A549 (cell line): ENCODE measurements around the gene ACOXL. TPM values are rescaled to one million over a fixed set of nuclear protein-coding genes. Genes with fewer than 3 reads are reported as not detected.
"Not testable (repeated sequence)": the region's sequence is repeated elsewhere in the genome, so short reads cannot be mapped to it uniquely, and the experiment has no call there.

Experiments used
- ATAC-seq, 2 experiments: fragments of 200-7000 bp in 1 of 2; fragments of >200 bp in 1 of 2; cut with Nextera tagmentation in 1 of 2; cut with Tn5 transposase in 1 of 2; 3 replicates each; pipeline versions ENCODE4 v1.8.0 to v1.9.1; 2018 to 2020; ENCODE audit warnings: mild to moderate bottlenecking in 1 of 2, moderate library complexity in 1 of 2
- CTCF ChIA-PET: fragments of 300-600 bp; sonication (Branson Sonifier 250); formaldehyde crosslinking; extraction: SDS; loops from one replicate; lab custom pipeline; 2021; ENCODE audit warnings: antibody characterized with exemption, inconsistent platforms; lab: Yijun Ruan, JAX
- POLR2A ChIA-PET: fragments of 350-600 bp; formaldehyde crosslinking; extraction: SDS; loops from one replicate; lab custom pipeline; 2021; ENCODE audit warnings: antibody characterized with exemption, inconsistent platforms; lab: Yijun Ruan, JAX
- DNase-seq, 2 experiments: peaks; one replicate each; pipeline versions ENCODE4 v3.0.0 to v3.0.0-alpha.2; 2011 to 2016; ENCODE audit warnings: low read depth in 1 of 2, low spot score in 1 of 2
- FAIRE-seq: peaks from 2 replicates; lab custom pipeline; 2011; peaks lifted over from hg19 to GRCh38; lab: Jason Lieb, UNC
- H3K27ac ChIP-seq, 2 experiments: fragments of >200 bp; sonication (Bioruptor Twin); formaldehyde crosslinking; 3 replicates each; pipeline ENCODE4 v1.5.1; 2016 to 2017
- H3K4me1 ChIP-seq: fragments of >200 bp; sonication (Bioruptor Twin); formaldehyde crosslinking; 3 replicates; pipeline ENCODE4 v1.6.1; 2016
- H3K4me2 ChIP-seq: fragments of >200 bp; sonication (Bioruptor Twin); formaldehyde crosslinking; 3 replicates; pipeline ENCODE4 v1.6.1; 2016
- H3K4me3 ChIP-seq: fragments of >200 bp; sonication (Bioruptor Twin); formaldehyde crosslinking; 3 replicates; pipeline ENCODE4 v1.5.1; 2016
- H3K9me3 ChIP-seq: fragments of >200 bp; sonication (Bioruptor Twin); formaldehyde crosslinking; 3 replicates; pipeline ENCODE4 v1.6.1; 2016
- BCL3 ChIP-seq: fragments of >200 bp; sonication (Bioruptor Twin); formaldehyde crosslinking; IDR thresholded peaks from 3 replicates; pipeline ENCODE4 v1.6.1; 2016
- CBX8 ChIP-seq: fragments of 200-600 bp; sonication (generic); IDR thresholded peaks from 2 replicates; pipeline ENCODE4 v1.6.1; 2016
- CHD2 ChIP-seq: fragments of 150-350 bp; IDR thresholded peaks from 2 replicates; pipeline ENCODE4 v1.6.1; 2014; ENCODE audit warnings: low read length; ENCODE audit not compliant: partially characterized antibody
- CTCF ChIP-seq: fragments of >200 bp; sonication (Bioruptor Twin); formaldehyde crosslinking; IDR thresholded peaks from 3 replicates; pipeline ENCODE4 v1.5.1; 2016
- E2F6 ChIP-seq: IDR thresholded peaks from 2 replicates; pipeline ENCODE4 v1.6.1; 2012; ENCODE audit warnings: low read depth, borderline replicate concordance
- FOXS1 ChIP-seq: fragments of 250-450 bp; sonication (Bioruptor Pico); IDR thresholded peaks from 2 replicates; pipeline ENCODE4 v1.5.0; 2020; ENCODE audit warnings: mild to moderate bottlenecking, moderate library complexity
- HOXA7 ChIP-seq: fragments of 250-450 bp; sonication (Bioruptor Pico); IDR thresholded peaks from 2 replicates; pipeline ENCODE4 v1.5.0; 2020; ENCODE audit warnings: mild to moderate bottlenecking, moderate library complexity
- HOXB5 ChIP-seq: fragments of 250-450 bp; sonication (Bioruptor Pico); IDR thresholded peaks from 2 replicates; pipeline ENCODE4 v1.5.0; 2020; ENCODE audit warnings: mild to moderate bottlenecking, moderate library complexity
- KDM1A ChIP-seq: fragments of 200-600 bp; sonication (generic); IDR thresholded peaks from 2 replicates; pipeline ENCODE4 v1.6.1; 2016; ENCODE audit warnings: low read depth, mild to moderate bottlenecking
- KDM5A ChIP-seq: fragments of 200-600 bp; sonication (generic); IDR thresholded peaks from 2 replicates; pipeline ENCODE4 v1.6.1; 2016; ENCODE audit warnings: antibody characterized with exemption, mild to moderate bottlenecking
- MAFK ChIP-seq: fragments of 450-650 bp; IDR thresholded peaks from 2 replicates; pipeline ENCODE4 v1.6.1; 2014; ENCODE audit not compliant: partially characterized antibody
- MAZ ChIP-seq: fragments of 150-350 bp; IDR thresholded peaks from 2 replicates; pipeline ENCODE4 v1.6.1; 2014; ENCODE audit warnings: antibody characterized with exemption, low read depth, low read length, borderline replicate concordance
- MYC ChIP-seq: IDR thresholded peaks from 2 replicates; pipeline ENCODE4 v1.6.1; 2012; ENCODE audit warnings: mild to moderate bottlenecking, inconsistent platforms, low read length, improper control_type of control experiment, borderline replicate concordance
- NPAS2 ChIP-seq: fragments of 250-450 bp; sonication (Bioruptor Pico); IDR thresholded peaks from 2 replicates; pipeline ENCODE4 v1.8.0; 2022; ENCODE audit warnings: mild to moderate bottlenecking, moderate library complexity, borderline replicate concordance
- POLR2AphosphoS2 ChIP-seq: conservative IDR thresholded peaks from 2 replicates; pipeline ENCODE4 v1.6.1; 2012; ENCODE audit warnings: low read length, improper control_type of control experiment, inconsistent platforms
- RAD21 ChIP-seq, 2 experiments: fragments of >200 bp in 1 of 2; sonication (Bioruptor Twin) in 1 of 2; formaldehyde crosslinking in 1 of 2; IDR thresholded peaks in 1 of 2; conservative IDR thresholded peaks in 1 of 2; 2 replicates in 1 of 2; 3 replicates in 1 of 2; pipeline ENCODE4 v1.6.1; 2012 to 2018; ENCODE audit warnings: inconsistent platforms in 1 of 2
- RFX5 ChIP-seq: fragments of 450-650 bp; IDR thresholded peaks from 2 replicates; pipeline ENCODE4 v1.7.1; 2014; ENCODE audit warnings: antibody characterized with exemption, mild to moderate bottlenecking, moderate library complexity
- TFCP2L1 ChIP-seq: fragments of 250-450 bp; sonication (Bioruptor Pico); IDR thresholded peaks from 2 replicates; pipeline ENCODE4 v1.5.0; 2021; ENCODE audit warnings: mild to moderate bottlenecking
- ZFP36 ChIP-seq: fragments of 450-650 bp; IDR thresholded peaks from 2 replicates; pipeline ENCODE4 v1.6.1; 2014; ENCODE audit warnings: borderline replicate concordance; ENCODE audit not compliant: partially characterized antibody
- ZSCAN20 ChIP-seq: fragments of 250-450 bp; sonication (Bioruptor Pico); IDR thresholded peaks from 2 replicates; pipeline ENCODE4 v1.8.0; 2022; ENCODE audit warnings: mild to moderate bottlenecking, moderate library complexity
- WGBS: methylation state at CpG from one replicate; pipeline ENCODE4 v1.1.6; 2017; ENCODE audit errors: missing lambda C conversion rate; 5-methylcytosine and 5-hydroxymethylcytosine counted together
- polyA plus RNA-seq, 4 experiments: library from polyadenylated mRNA; depleted of rRNA in 3 of 4; stranded (reverse); fragments of >200 nt; fragmentation: RNase III in 1 of 4; extraction: RNeasy Plus Mini Kit Qiagen cat#74134 plus additional on column Dnase treatment in 1 of 4; gene quantifications; 2 replicates in 3 of 4; 3 replicates in 1 of 4; pipeline ENCODE4 v1.2.3, GENCODE V29; 2011 to 2017

ACOXL gene
- polyA plus RNA-seq, 2 of the 4 experiments (the other 2 are of a cell fraction), result not detected

GRCh38 chr2:110688594-110689091 lies 43.7 kb upstream of the ACOXL start:
- CTCF ChIA-PET, result no interaction called here

GRCh38 chr2:110690083-110690965 lies 42.0 kb upstream of the ACOXL start:
- Histone ChIP-seq H3K4me3 (no peak overlapping the region), H3K4me2 (no peak overlapping the region), H3K9me3 (peaks cover 9% of the 10 kb centered on the region; the same call in 1 of the 3 replicates), H3K27ac (no peak overlapping the region), H3K4me1 (no peaks in the 10 kb centered on the region)
- CTCF ChIA-PET, result no interaction called here
- POLR2A ChIA-PET, result no interaction called here
- 34% methylated on average over 4 of the region's 4 CpGs for WGBS
- DNase-seq (no peak), ATAC-seq (no peak), FAIRE-seq (no peak)
- no peak for TF ChIP-seq HOXB5
- peak; percentile 74 for TF ChIP-seq MAFK

More at GRCh38 chr2:110688594-110689091, 43.7 kb upstream of the ACOXL start:
- H3K27ac ChIP-seq, result no peak overlapping the region
- no peak for TF ChIP-seq POLR2AphosphoS2
- TF ChIP-seq BCL3, result no peak
- TF ChIP-seq ZFP36, result no peak
- TF ChIP-seq MAFK, result no peak
- TF ChIP-seq CTCF, result no peak
- TF ChIP-seq RFX5, result no peak
- no peak for TF ChIP-seq NPAS2 (CRISPR knock-in tag)
- no peak for TF ChIP-seq MAZ
- no peak for TF ChIP-seq ZSCAN20
- H3K4me3 ChIP-seq, result no peak overlapping the region
- no peaks in the 10 kb centered on the region for H3K4me1 ChIP-seq
- FAIRE-seq (no peak), ATAC-seq (no peak), DNase-seq (no peak)
- peaks cover 9% of the 10 kb centered on the region; the same call in 1 of the 3 replicates for H3K9me3 ChIP-seq
- no peak overlapping the region for H3K4me2 ChIP-seq
- 40% methylated on average over 5 of the region's 5 CpGs for WGBS
- POLR2A ChIA-PET, result no interaction called here

GRCh38 chr2:110691612-110692258 lies 40.6 kb upstream of the ACOXL start:
- H3K9me3 ChIP-seq, result peaks cover 9% of the 10 kb centered on the region; the same call in 1 of the 3 replicates
- TF ChIP-seq NPAS2 (CRISPR knock-in tag), result no peak
- no peak for TF ChIP-seq MYC
- TF ChIP-seq RAD21 (conservative IDR thresholded peaks at IDR 0.05 in 1 of 2, IDR thresholded peaks at IDR 0.05 in 1 of 2), result no peak
- no peak for TF ChIP-seq KDM1A
- no peak for TF ChIP-seq HOXA7 (CRISPR knock-in tag)
- no peak for TF ChIP-seq MAFK
- TF ChIP-seq TFCP2L1 (CRISPR knock-in tag), result no peak
- no peak for TF ChIP-seq ZFP36
- TF ChIP-seq CBX8, result no peak
- TF ChIP-seq CHD2, result no peak
- TF ChIP-seq KDM5A, result no peak
- no peak for TF ChIP-seq E2F6
- no peak for TF ChIP-seq FOXS1 (CRISPR knock-in tag)
- no peak for TF ChIP-seq MAZ
- TF ChIP-seq, all 56 proteins: peak for 0
- ATAC-seq (no peak), DNase-seq (no peak), FAIRE-seq (no peak)
- no peak overlapping the region for H3K27ac ChIP-seq
- H3K4me1 ChIP-seq, result no peaks in the 10 kb centered on the region
- WGBS, result 67% methylated on average over 11 of the region's 11 CpGs
- POLR2A ChIA-PET, result no interaction called here
- H3K4me3 ChIP-seq, result no peak overlapping the region
- H3K4me2 ChIP-seq, result no peak overlapping the region
- CTCF ChIA-PET, result interaction anchor here (1.4 kb wide), 1 partner anchor 12 kb away, joined by 3 read pairs; no protein-coding TSS in a partner anchor

- H3K4me3 ChIP-seq, POLR2A ChIA-PET, FAIRE-seq, ATAC-seq, DNase-seq, H3K4me1 ChIP-seq, H3K27ac ChIP-seq, H3K4me2 ChIP-seq, H3K9me3 ChIP-seq: not testable (repeated sequence)
- 20% methylated on average over 5 of the region's 5 CpGs for WGBS
- CTCF ChIA-PET, result interaction anchor here (0.6 kb wide), 1 partner anchor 1000 kb away, joined by 3 read pairs; no protein-coding TSS in a partner anchor
Observed at GRCh38 chr2:110695146-110695898, 37.1 kb upstream of the ACOXL start.
